22Rv1 (cell line): ENCODE data around the gene PLEKHA6.

Source experiments
- H3K27ac ChIP-seq: fragments of 450-650 bp; 2 replicates; pipeline ENCODE4 v1.5.1; 2017
- ZFX ChIP-seq: fragments of 450-650 bp; IDR thresholded peaks from 2 replicates; pipeline ENCODE4 v1.6.1; 2017; ENCODE audit warnings: antibody characterized with exemption, borderline replicate concordance
- TF ChIP-seq, protein P1 (sequence below): fragments of 450-650 bp; IDR thresholded peaks from 2 replicates; pipeline ENCODE4 v1.5.1; 2017; ENCODE audit warnings: mild to moderate bottlenecking

PLEKHA6 gene

DNA sequence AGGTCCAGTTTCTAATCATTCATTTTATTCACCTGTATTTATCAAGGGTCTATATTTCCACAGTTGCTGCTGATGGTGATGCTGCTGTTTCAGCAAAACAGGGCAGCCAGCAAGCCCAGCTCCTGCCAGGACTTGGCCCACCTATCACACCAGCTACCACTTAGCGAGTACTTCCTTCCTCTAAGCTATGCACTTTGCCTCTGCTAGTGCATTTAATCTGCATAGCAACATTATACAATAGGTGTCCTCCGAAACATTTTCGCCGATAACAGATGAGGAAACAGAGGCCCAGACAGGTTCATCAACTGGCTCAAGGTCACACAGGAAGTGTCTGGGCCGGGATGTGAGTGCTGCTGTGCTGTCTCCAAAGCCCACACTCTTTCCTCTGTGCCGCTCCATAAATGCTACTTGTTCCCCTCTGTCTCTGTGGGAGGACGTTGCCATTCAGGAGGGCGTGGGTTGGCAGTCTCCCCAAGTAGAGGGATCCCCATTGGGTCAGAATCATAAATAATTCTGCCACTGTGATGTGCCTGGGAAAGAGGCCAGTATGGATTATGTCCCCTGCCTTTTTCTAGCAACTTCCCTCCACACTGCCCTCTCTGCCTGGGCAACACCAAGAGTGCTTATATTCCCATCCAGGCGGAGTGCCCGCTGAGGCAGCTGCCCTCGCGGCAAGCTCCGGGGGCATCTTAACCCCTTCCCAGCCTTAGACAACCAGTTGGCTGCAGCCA lies 9.4 kb upstream of the PLEKHA6 start:
- TF ChIP-seq, protein P1, sequence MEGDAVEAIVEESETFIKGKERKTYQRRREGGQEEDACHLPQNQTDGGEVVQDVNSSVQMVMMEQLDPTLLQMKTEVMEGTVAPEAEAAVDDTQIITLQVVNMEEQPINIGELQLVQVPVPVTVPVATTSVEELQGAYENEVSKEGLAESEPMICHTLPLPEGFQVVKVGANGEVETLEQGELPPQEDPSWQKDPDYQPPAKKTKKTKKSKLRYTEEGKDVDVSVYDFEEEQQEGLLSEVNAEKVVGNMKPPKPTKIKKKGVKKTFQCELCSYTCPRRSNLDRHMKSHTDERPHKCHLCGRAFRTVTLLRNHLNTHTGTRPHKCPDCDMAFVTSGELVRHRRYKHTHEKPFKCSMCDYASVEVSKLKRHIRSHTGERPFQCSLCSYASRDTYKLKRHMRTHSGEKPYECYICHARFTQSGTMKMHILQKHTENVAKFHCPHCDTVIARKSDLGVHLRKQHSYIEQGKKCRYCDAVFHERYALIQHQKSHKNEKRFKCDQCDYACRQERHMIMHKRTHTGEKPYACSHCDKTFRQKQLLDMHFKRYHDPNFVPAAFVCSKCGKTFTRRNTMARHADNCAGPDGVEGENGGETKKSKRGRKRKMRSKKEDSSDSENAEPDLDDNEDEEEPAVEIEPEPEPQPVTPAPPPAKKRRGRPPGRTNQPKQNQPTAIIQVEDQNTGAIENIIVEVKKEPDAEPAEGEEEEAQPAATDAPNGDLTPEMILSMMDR: no peak
- no peak for TF ChIP-seq ZFX
- no peak overlapping the region for H3K27ac ChIP-seq

DNA sequence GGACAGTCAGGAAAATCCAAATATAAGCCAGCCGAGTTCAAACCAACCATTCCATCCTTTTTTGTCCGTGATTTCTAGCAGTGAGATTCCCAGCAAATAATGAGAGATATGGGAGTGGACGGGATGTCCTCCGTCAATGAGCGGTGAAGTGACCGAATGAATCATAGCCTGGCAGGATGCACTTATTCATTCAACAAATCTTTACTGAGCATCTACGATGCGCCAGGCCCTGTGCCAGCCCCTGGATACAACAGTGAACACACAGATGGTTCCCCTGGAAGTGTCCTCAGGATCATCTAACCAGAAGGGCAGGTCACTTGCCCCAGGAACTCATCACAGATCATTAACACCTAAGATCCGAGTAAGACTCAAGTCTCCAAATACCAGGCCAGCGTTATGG lies 8.2 kb upstream of the PLEKHA6 start:
- no peak overlapping the region for H3K27ac ChIP-seq
- TF ChIP-seq ZFX: no peak
- TF ChIP-seq, protein P1: no peak

DNA sequence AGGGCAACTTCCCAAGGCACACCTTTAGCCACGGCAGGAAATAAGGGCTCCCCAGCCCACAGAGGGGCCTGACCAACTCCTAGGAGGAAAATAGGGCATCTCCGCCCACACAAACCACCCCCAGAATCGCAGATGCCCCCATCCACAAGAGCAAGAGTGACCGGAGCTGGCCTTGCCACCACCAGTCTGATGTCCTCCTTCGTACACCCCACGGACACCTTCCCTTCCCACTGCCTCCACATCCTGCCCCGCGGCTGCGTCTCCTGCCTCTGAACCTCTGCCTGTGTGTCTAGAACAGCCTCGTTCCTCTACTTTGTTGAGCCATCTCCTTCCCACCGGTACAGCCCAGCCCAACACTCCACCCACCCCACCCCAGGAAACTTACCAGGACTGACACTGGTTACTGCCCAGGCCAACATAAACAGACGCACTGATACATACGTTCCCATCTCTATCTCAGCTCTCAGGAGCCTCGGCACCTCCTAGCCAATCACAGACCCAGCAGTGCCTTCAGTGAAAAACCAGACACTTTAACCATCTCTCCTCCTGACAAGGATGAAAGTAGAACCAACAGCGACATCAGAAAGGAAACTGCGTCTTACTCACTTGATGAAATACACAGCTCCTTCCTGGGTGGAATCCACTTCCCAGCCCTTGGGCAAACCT lies 7.6 kb upstream of the PLEKHA6 start:
- no peak overlapping the region for H3K27ac ChIP-seq
- TF ChIP-seq, protein P1: no peak
- no peak for TF ChIP-seq ZFX

DNA sequence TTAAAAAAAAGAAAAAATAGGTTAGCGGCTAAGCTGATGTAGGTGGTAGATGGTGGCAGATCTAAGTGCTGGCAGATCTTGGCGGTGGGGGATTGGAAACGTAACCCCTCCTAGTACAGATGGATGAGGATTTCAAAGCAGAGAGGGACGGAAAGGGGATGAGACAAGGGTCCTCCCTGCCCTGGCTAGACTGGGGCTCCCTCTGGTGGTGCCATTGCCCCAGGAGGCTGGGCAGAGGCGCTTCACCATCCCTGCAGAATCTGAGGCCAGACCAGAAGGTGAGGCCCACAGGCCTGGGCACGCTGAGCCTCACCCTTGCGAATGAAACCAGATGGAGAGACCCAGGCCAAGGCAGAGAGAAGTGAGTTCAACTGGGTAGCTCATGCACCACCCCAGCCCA lies 7.0 kb upstream of the PLEKHA6 start:
- no peak overlapping the region for H3K27ac ChIP-seq
- TF ChIP-seq, protein P1: peak; percentile 66
- TF ChIP-seq ZFX: no peak

DNA sequence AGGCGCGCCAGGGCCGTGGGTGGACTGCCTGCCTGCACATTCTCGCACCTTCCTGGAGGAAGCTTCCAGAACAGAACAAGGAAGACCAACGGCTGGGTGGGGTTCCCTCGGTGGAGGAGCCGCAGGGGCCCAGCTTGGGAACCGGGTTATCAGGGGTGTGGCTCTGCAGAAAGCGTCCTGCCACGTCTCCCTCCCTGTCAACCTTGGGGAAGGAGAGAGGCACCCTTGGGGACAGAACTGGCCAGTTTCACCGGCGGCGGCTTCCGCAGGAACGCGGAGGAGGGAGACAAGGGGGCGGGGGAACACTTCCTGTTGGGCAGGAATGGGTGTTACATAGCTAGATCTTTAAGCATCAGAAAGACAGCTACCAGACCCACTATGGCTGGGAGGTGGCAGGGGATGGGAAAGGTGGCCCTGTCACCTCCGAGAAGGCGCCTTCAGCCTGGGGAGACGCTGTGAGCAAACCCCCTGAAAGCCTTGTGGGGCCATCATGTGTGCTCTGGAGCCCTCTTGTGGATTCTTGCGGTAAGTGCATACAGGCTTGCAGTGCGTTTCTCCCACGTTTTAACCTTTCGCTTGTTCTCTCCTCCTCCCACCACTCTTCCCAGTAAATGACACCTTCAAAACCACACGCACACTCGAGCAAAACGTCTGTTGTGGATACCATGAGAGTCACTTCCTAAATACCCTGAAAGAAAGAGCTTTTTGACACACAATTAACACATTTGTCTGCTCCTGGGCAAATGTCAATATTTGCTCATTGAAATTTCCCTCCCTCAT lies 3.8 kb upstream of the PLEKHA6 start:
- TF ChIP-seq, protein P1: peak; percentile 98
- TF ChIP-seq ZFX: no peak
- H3K27ac ChIP-seq: no peak overlapping the region

DNA sequence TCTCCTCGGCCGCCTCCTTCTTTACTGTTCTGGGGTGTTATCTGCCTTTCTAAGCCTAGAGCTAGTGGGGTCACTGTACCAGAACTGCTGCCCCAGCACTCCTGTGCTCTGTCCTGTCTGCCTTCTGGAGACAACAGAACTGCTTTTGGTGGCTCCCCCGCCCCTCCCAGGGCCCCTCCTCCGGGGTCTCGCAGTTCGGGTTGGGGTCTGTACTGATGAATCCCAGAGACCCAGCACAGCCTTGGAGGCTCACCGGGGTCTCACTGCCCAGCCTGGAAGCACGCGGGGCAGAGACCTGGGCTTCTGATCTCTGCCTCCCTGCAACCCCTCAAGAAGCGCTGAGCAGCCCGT lies 3.2 kb upstream of the PLEKHA6 start:
- TF ChIP-seq ZFX: no peak
- TF ChIP-seq, protein P1: no peak
- H3K27ac ChIP-seq: no peak overlapping the region
